ENCODE results near the gene C11orf24.

C11orf24 gene

GRCh38 chr11:68262544-68262827, 9.3 kb downstream of the C11orf24 start:
- Histone ChIP-seq H3K4me3 (no peak overlapping the region), H3K9ac (ENCODE audit: insufficient read length) (no peak overlapping the region), H3K36me3 (ENCODE audit: insufficient read depth, low read length) (peaks cover 40% of the 10 kb centered on the region; the same call in 1 of the 2 replicates), H3K27ac (no peak overlapping the region), H3K9me3 (ENCODE audit: low read depth, low read length) (no peaks in the 10 kb centered on the region)
- no peak for TF ChIP-seq POLR2AphosphoS5 (IDR thresholded peaks at IDR 0.05; ENCODE audit: borderline replicate concordance, low read depth, low read length)
- no peak for TF ChIP-seq FOXP2 (optimal IDR thresholded peaks at IDR 0.05; ENCODE audit: control extremely low read depth, extremely low read length, insufficient read depth)
- TF ChIP-seq EZH2 (IDR thresholded peaks at IDR 0.05): no peak
- no peak for DNase-seq (ENCODE audit: low read depth, low spot score)

GRCh38 chr11:68261749-68262543, 9.8 kb downstream of the C11orf24 start:
- Histone ChIP-seq H3K9ac (ENCODE audit: insufficient read length) (no peak overlapping the region), H3K27ac (no peak overlapping the region), H3K4me3 (no peak overlapping the region), H3K9me3 (ENCODE audit: low read depth, low read length) (no peaks in the 10 kb centered on the region), H3K36me3 (ENCODE audit: insufficient read depth, low read length) (peaks cover 35% of the 10 kb centered on the region; the same call in 1 of the 2 replicates)
- TF ChIP-seq FOXP2 (optimal IDR thresholded peaks at IDR 0.05; ENCODE audit: control extremely low read depth, extremely low read length, insufficient read depth) (no peak), POLR2AphosphoS5 (IDR thresholded peaks at IDR 0.05; ENCODE audit: borderline replicate concordance, low read depth, low read length) (no peak; the same call in 1 of the 2 replicates), EZH2 (IDR thresholded peaks at IDR 0.05) (no peak)
- no peak for DNase-seq (ENCODE audit: low read depth, low spot score)

DNA sequence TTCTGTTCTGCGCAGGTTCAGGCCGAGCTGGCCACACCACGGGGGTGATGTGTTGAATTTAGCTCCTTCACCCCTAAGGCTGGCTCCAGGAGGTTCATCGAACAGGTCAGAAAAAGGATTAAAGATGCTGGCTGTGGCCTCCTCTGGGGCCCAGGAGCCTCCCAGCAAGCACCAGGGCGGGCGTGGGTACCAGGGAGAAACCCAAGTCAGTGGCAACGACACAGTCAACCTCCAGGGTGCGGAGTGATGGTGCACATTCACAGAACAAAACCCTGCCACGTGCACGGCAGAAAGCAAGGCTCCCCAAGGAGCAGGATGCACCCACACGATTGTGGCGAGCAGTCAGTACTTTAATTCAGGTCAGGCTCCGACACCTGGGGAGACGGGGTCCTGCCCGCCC, 10.8 kb downstream of the C11orf24 start:
- H3K4me3 ChIP-seq: no peak overlapping the region
- DNase-seq (ENCODE audit: low read depth, low spot score): no peak
- no peak for TF ChIP-seq EZH2 (IDR thresholded peaks at IDR 0.05)
- no peak for TF ChIP-seq FOXP2 (optimal IDR thresholded peaks at IDR 0.05; ENCODE audit: control extremely low read depth, extremely low read length, insufficient read depth)
- TF ChIP-seq POLR2AphosphoS5 (IDR thresholded peaks at IDR 0.05; ENCODE audit: borderline replicate concordance, low read depth, low read length): no peak
- no peak overlapping the region for H3K9ac ChIP-seq (ENCODE audit: insufficient read length)
- H3K27ac ChIP-seq: no peak overlapping the region
- no peaks in the 10 kb centered on the region for H3K9me3 ChIP-seq (ENCODE audit: low read depth, low read length)
- H3K36me3 ChIP-seq (ENCODE audit: insufficient read depth, low read length): peaks cover 25% of the 10 kb centered on the region; the same call in 1 of the 2 replicates

GRCh38 chr11:68260484-68260883, 11.3 kb downstream of the C11orf24 start:
- no peak for DNase-seq (ENCODE audit: low read depth, low spot score)
- Histone ChIP-seq H3K9me3 (ENCODE audit: low read depth, low read length) (no peaks in the 10 kb centered on the region), H3K9ac (ENCODE audit: insufficient read length) (no peak overlapping the region), H3K36me3 (ENCODE audit: insufficient read depth, low read length) (peaks cover 21% of the 10 kb centered on the region; the same call in 1 of the 2 replicates), H3K4me3 (no peak overlapping the region), H3K27ac (no peak overlapping the region)
- no peak for TF ChIP-seq FOXP2 (optimal IDR thresholded peaks at IDR 0.05; ENCODE audit: control extremely low read depth, extremely low read length, insufficient read depth)
- TF ChIP-seq EZH2 (IDR thresholded peaks at IDR 0.05): no peak
- TF ChIP-seq POLR2AphosphoS5 (IDR thresholded peaks at IDR 0.05; ENCODE audit: borderline replicate concordance, low read depth, low read length): no peak; the same call in 1 of the 2 replicates

DNA sequence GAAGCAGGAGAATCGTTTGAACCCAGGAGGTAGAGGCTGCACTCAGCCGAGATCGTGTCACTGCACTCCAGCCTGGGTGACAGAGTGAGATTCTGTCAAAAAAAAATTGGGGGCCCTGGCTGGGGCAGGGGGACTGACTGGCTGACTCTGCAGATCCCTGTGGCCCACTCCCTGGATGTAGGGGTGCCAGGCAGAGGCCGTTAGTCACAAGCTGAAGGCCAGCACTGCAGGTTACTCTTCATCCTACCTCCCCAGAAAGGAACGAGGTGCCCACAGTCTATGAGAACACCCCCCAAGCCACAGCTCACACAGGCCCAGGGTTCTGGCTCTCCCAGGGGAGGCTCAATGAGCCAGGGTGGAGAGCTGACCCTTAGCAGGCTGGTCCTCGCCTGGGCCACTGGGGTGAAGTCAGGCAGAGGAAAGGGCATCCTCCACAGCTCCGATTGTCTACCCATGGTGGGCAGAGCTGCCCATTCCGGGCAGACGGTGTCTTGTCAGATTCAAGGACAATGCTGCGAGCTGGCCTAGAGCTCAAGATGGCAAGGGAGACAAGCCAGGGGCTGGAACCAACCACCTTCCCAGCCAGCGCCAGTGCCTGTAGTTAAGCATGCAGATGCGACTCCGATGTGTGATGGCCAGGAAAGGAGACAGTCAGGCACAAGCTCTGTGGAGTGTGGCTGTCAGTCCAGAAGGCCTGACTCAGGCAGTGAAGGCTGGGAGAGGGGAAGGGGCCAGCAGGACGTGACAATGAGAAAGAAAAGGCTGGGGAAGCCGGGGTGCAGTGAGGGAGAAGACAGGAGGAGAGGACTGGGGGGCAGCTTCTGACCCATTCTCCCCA, 12.4 kb downstream of the C11orf24 start:
- Histone ChIP-seq H3K9ac (ENCODE audit: insufficient read length) (no peak overlapping the region), H3K4me3 (no peak overlapping the region), H3K27ac (no peak overlapping the region), H3K36me3 (ENCODE audit: insufficient read depth, low read length) (peaks cover 13% of the 10 kb centered on the region; the same call in 1 of the 2 replicates), H3K9me3 (ENCODE audit: low read depth, low read length) (no peaks in the 10 kb centered on the region)
- no peak for DNase-seq (ENCODE audit: low read depth, low spot score)
- TF ChIP-seq EZH2 (IDR thresholded peaks at IDR 0.05) (no peak), POLR2AphosphoS5 (IDR thresholded peaks at IDR 0.05; ENCODE audit: borderline replicate concordance, low read depth, low read length) (no peak; the same call in 1 of the 2 replicates), FOXP2 (optimal IDR thresholded peaks at IDR 0.05; ENCODE audit: control extremely low read depth, extremely low read length, insufficient read depth) (no peak)

DNA sequence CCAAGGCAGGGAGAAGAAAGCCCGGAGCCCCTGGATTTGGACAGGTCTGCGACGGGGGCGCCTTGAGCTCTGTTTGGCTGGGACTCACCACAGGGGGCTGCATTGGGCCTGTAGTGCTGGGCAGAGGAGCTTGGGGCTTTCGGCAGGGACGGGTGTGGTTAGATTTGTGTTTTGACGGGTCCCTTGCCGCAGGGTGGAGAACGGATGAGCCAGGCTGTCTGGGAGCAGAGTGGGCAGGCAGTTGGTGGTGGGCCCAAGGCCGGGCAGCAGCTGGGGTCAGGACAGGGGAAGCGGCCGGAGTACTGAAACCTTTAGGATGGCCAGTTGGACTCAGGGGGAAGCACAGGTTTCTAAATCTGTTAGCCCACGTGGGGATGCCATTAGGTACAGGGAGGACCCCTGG, 13.4 kb downstream of the C11orf24 start:
- H3K9ac ChIP-seq (ENCODE audit: insufficient read length): no peak overlapping the region
- no peak overlapping the region for H3K27ac ChIP-seq
- TF ChIP-seq FOXP2 (optimal IDR thresholded peaks at IDR 0.05; ENCODE audit: control extremely low read depth, extremely low read length, insufficient read depth): no peak
- TF ChIP-seq POLR2AphosphoS5 (IDR thresholded peaks at IDR 0.05; ENCODE audit: borderline replicate concordance, low read depth, low read length): no peak
- TF ChIP-seq EZH2 (IDR thresholded peaks at IDR 0.05): no peak
- H3K9me3 ChIP-seq (ENCODE audit: low read depth, low read length): no peaks in the 10 kb centered on the region
- no peak overlapping the region for H3K4me3 ChIP-seq
- DNase-seq (ENCODE audit: low read depth, low spot score): no peak
- peaks cover 13% of the 10 kb centered on the region; the same call in 1 of the 2 replicates for H3K36me3 ChIP-seq (ENCODE audit: insufficient read depth, low read length)

DNA sequence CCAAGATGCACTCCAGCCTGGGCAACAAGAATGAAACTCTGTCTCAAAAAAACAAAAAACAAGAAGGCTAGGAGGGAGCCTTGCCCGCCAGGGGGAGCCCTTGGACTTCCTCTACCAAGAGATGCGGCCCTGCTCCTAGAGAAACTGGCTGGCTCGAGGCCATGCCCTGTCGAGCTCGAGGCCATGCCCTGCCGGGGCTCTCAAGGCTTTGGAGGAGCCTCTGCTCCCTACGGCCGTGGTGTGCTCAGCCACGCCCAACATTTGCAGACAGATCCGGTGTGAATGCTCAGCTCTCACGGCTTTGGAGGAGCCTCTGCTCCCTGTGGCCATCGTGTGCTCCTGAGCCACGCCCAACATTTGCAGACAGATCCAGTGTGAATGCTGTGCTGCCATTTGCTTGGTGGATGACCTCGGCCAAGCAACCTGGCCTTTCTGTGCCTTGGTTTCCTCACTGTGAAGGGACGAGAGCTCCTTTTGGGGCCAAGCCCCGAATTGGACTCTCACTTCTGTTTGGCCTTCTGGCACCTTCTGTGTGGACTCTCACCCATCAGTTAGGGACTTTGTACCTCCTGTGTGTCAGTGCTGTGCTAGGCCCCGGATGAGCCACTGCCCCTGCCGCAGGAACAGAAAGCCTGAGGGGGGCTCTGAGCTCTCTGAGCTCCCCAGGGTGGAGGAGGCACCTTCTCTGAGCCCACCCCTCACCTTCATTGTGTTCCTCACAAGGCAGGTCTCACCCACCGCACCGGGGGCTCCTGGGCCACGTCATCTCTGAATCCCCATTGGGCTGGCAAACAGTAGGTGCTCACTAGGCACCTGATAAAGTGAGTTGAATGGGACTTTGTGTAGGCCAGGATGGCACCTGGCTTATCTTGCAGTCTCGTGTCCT, 14.1 kb downstream of the C11orf24 start:
- DNase-seq (ENCODE audit: low read depth, low spot score): peak; percentile 84
- Histone ChIP-seq H3K36me3 (ENCODE audit: insufficient read depth, low read length) (peaks cover 12% of the 10 kb centered on the region; the same call in 1 of the 2 replicates), H3K9me3 (ENCODE audit: low read depth, low read length) (no peaks in the 10 kb centered on the region), H3K4me3 (peak overlapping the region; percentile 54), H3K9ac (ENCODE audit: insufficient read length) (no peak overlapping the region), H3K27ac (no peak overlapping the region)
- TF ChIP-seq FOXP2 (optimal IDR thresholded peaks at IDR 0.05; ENCODE audit: control extremely low read depth, extremely low read length, insufficient read depth): peak; percentile 17
- no peak for TF ChIP-seq POLR2AphosphoS5 (IDR thresholded peaks at IDR 0.05; ENCODE audit: borderline replicate concordance, low read depth, low read length)
- no peak for TF ChIP-seq EZH2 (IDR thresholded peaks at IDR 0.05)

All from SK-N-MC (cell line).